SK-MEL-5 (cell line): ENCODE measurements around the gene PDCD4. TPM values are rescaled to one million over a fixed set of nuclear protein-coding genes. Genes with fewer than 3 reads are reported as not detected.
A peak's percentile ranks its signal among the peaks of the same experiment; 100 is the strongest.

Experiments
- DNase-seq: peaks from one replicate; pipeline ENCODE4 v3.0.0-alpha.2; 2016; ENCODE audit warnings: low read depth, low spot score
- in situ Hi-C: cut with HindIII; loops from 2 replicates; pipeline ENCODE4 v1.10.0; 2016; ENCODE audit warnings: low sequenced_read_pairs, high pct_unique_total_duplicates, low pct_unique_long_range_greater_than_20kb
- total RNA-seq: library from RNA; depleted of rRNA; stranded (reverse); fragments of >200 nt; shearing (Covaris generic); gene quantifications from 2 replicates; pipeline ENCODE4 v1.2.3, GENCODE V29; 2014

Gene PDCD4
- total RNA-seq, 1 experiment from 2014 or later: 29.3 TPM

DNA sequence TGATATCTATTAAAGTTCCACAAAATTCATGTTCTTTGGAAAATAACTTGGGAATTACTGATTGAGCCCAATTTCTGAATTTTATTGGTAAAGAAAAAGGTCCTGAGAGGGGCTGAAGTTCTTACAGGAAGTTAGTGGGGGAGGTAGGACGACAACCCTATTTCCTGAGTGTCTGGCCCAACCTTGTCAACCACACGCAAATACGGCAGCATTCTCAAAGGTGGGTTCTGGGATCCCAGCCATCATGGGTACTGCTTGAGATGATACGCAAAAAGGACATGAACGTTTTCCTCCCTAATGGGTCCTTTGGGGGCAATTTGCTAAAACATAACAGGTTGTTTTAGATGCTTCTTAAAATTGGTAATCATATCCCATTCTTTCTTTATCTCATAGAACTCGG, 2.7 kb upstream of the PDCD4 start:
- DNase-seq: no peak
- in situ Hi-C loops: no loop called here

DNA sequence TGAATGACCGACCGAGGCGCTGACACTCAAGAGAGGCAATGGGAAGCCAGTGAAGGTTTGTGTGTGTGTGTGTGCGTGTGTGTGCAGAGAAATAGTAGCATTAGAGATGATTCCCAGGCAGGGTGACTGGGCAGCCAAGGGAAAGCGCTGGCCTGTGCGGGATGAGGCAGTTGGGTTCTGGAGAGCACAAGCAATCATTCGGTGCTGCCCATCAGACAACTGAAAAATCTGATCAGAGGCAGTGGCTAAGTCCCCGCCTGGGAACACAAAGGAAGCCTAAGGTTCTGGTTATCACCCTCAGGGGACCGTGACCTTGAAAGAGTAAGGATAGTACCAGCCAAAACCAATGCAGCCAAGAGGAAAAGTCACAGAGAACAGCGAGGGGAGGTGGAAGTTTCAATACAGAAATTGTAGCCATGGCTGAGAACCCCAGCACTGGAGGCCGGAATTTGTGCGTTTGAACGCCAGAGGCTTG, 868 bp upstream of the PDCD4 start:
- in situ Hi-C loops: no loop called here
- no peak for DNase-seq

GRCh38 chr10:110872145-110872983, 636 bp downstream of the PDCD4 start:
- in situ Hi-C loops: no loop called here
- peak; percentile 83 for DNase-seq

DNA sequence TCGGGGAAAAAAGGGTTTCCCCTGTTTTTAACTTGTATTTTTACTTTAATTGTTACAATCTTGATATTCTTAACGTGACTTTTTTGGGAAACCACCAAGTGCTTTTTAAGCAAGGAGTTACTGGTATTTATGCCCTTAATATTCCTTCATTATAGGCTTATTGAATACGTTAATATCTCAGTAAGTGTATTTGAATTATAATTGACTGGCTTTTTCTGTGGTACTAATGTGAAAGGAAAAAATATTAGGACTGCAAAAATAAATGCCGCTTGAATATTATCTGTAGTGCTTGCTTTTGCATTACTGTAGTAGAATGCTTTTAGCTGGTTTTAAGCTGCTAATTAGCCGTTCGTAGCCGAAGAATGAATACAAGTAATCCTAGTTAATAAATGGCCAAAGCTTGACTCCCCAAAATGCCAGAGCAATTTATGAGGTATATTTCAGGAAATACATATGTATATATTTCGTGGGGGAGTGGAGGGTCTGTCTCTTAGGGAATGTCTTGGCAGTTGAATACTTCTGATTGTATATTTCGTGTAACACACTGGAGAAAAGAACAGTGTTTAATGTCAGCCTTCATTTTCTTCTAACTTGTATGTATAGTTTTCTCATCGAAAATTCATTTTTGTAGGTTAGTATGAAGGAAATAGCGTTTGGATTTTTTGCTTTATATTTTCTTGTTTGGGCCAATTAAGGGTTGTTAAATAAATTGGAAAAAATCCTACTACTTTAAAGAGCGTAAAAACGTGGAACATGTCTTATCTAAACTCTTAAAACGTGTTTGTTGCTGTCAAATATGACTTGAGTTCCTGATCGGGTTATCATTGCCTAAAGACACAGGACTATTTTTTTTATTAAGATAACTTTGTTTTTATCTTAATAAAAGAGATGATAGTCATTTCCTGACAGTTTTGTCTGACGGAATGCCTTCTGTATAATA, 1.5 kb downstream of the PDCD4 start:
- in situ Hi-C loops: no loop called here
- DNase-seq: no peak

DNA sequence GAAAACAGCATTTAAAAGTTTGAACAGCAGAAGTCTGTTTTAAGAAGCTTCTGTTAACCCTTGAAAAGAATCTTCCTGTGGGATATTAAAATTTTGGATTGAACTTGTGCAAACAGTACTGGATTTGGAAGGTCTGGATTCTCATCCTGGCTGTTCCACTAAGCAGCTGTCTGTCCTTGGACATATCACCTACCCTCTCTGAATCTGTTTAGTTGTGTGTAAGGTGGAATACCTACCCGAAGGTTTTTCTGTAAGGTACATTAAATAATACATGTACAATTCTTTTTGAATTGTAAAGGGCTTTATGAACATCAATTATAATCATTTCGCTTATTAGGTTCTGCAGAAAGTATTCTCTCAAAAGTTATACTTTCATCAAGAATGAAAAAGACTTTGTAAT, 2.2 kb downstream of the PDCD4 start:
- in situ Hi-C loops: no loop called here
- no peak for DNase-seq

DNA sequence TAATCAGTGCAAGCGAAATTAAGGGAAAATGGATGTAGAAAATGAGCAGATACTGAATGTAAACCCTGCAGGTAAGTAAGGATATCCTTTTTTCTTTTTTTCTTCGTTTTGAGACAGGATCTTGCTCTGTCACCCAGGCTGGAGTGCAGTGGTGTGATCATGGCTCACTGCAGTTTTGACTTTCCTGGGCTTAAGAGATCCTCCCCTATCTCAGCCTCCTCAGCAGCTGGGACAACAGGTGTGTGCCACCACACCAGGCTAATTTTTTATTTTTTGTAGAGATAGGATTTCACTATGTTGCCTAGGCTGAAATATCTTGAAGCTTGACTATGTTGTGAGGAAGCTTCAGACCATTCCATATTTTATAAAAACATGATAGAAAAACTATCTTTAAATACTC, 4.3 kb downstream of the PDCD4 start:
- DNase-seq: no peak
- in situ Hi-C loops: no loop called here

GRCh38 chr10:110876788-110877187, 5.1 kb downstream of the PDCD4 start:
- in situ Hi-C loops: no loop called here
- DNase-seq: no peak

GRCh38 chr10:110880012-110880411, 8.3 kb downstream of the PDCD4 start:
- in situ Hi-C loops: no loop called here
- no peak for DNase-seq

GRCh38 chr10:110881247-110881646, 9.5 kb downstream of the PDCD4 start:
- in situ Hi-C loops: no loop called here

DNA sequence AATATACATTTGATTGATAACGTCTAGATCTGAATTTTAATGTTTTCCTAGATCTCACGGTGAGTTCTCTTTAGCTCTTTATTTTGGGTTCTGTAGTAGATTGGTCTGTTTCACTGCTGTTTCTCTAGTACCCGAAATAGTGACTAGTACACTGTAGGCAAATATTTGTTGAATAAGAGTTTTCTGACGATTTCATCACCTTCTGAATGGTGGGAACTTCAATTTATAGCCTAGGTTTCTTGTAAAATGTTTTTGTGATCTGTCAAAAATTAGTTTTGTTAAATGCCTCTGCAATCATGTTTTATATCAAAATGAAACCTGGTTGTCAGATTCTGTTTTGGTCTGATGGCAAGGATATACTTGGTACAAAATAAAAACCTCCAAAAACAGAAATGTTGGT, 10.2 kb downstream of the PDCD4 start:
- in situ Hi-C loops: no loop called here
- DNase-seq: no peak

More at GRCh38 chr10:110881247-110881646, 9.5 kb downstream of the PDCD4 start:
- DNase-seq: no peak

- DNase-seq: no peak
- in situ Hi-C loops: no loop called here
These were observed 12.2 kb downstream of the PDCD4 start for GRCh38 chr10:110883924-110884323.

DNA sequence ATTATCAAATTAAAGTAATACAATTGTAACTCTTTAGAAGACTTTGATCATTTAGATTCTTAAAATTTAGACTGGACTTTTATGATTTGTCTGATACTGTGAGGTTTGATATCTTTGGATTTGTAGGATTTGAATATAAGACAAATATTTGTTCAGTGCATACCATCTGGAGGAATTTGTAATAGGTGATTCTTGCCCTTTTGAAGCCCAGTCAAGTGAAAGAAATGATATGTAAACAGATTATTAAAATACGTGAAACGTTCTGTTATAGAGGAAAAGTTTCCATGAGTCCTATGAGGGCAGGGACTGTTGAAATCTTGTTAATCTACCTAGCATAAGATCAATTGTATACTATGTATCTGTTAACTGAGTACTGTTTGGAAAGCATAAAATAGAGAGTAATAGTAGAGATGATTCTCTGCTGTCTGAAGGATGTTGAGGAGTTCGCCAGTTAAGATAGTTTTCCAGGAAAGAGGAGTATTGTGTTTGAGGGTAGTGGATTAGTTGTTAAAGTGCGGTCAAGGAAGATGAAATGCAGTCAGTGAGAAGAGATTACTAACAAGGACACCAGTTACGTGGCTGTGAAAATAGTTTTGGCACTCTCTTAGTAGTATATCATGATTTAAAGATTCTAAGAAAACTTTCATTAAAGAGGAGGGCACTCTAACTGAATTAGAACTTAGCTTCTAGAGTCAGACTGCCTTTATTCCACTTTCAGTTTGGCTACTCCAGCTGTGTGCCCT, 14.4 kb downstream of the PDCD4 start:
- in situ Hi-C loops: no loop called here
- DNase-seq: no peak

DNA sequence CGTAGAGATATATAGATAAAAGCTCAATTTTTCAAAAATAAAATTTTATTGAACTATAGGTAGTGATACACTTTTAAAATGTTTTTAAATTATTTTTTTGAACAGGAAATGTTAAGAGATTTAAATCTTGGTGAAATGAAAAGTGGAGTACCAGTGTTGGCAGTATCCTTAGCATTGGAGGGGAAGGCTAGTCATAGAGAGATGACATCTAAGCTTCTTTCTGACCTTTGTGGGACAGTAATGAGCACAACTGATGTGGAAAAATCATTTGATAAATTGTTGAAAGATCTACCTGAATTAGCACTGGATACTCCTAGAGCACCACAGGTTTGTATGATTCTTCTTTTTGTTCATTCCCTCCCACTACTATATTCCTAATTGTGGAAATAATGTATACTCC, 15.8 kb downstream of the PDCD4 start:
- no peak for DNase-seq
- in situ Hi-C loops: no loop called here

DNA sequence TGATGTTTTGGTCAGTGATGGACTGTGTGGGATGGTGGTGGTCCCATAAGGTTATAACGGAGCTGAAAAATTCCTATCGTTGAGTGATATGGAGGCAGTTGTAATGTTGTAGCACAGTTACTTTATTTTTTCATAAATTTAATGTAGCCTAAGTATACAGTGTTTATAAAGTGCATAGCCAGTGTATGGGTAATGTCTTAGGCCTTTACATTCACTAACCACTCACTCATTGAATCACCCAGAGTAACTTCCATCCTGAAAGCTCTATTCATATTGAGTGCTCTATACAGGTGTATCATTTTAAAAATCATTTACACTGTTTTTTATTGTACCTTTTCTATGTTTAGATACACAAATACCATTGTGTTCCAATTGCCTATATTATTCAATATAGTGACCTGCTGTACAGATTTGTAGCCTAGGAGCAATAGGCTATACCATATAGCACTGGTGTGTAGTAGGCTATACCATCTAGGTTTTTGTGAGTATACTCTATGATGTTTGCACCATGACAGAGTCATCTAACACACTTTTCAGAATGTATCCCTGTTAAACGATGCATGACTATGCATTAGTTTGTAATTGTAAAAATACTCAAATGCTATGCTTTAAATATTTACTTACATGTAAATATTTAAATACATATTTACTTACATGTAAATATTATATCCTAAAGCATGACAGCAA, 21.0 kb downstream of the PDCD4 start:
- in situ Hi-C loops: no loop called here
- no peak for DNase-seq

GRCh38 chr10:110893559-110894179, 21.9 kb downstream of the PDCD4 start:
- DNase-seq: peak; percentile 67
- in situ Hi-C loops: no loop called here

- in situ Hi-C loops: no loop called here
- DNase-seq: peak; percentile 7
These were observed 25.5 kb downstream of the PDCD4 start for GRCh38 chr10:110897184-110897583.

DNA sequence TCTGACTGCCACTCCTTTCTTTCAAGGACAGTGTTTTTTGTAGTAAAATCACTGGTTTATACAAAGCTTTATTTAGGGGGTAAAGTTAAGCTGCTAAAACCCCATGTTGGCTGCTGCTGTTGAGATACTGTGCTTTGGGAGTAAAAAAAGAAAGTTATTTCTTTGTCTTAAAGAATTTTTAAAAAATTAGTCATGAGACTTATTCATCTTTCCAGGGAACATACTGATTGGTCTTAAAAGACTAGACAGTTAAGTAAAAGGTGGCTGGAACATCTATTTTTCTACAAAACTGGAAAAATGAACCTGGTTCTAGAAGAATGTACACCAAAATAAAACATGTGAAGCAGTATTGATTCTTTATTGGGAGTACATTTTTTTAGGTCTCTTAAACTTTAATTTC, 26.7 kb downstream of the PDCD4 start:
- in situ Hi-C loops: no loop called here
- DNase-seq: no peak
